Endodermal cell (in vitro differentiated cells): ENCODE measurements around the gene ZNF549. TPM values are rescaled to one million over a fixed set of nuclear protein-coding genes. Genes with fewer than 3 reads are reported as not detected.
"Not testable (repeated sequence)": the region's sequence is repeated elsewhere in the genome, so short reads cannot be mapped to it uniquely, and the experiment has no call there.

Experiments
- DNase-seq: peaks from one replicate; pipeline ENCODE4 v3.0.0-alpha.2; 2017
- H3K27ac ChIP-seq: 2 replicates; pipeline ENCODE4 v1.5.1; 2013; ENCODE audit warnings: mild to moderate bottlenecking, low read depth, low read length, moderate library complexity
- H3K27me3 ChIP-seq: 2 replicates; pipeline ENCODE4 v1.6.1; 2013; ENCODE audit warnings: mild to moderate bottlenecking, low read length, moderate library complexity; ENCODE audit not compliant: insufficient read depth, control insufficient read depth, poor library complexity, severe bottlenecking
- H3K36me3 ChIP-seq: 2 replicates; pipeline ENCODE4 v1.7.0; 2013; ENCODE audit warnings: mild to moderate bottlenecking, low read length, moderate library complexity; ENCODE audit not compliant: control insufficient read depth, insufficient read depth
- H3K4me1 ChIP-seq: one replicate; pipeline ENCODE4 v1.7.0; 2013; ENCODE audit warnings: low read length; ENCODE audit not compliant: control insufficient read depth, insufficient read depth
- H3K4me3 ChIP-seq: 2 replicates; pipeline ENCODE4 v1.5.1; 2013; ENCODE audit warnings: mild to moderate bottlenecking, low read length, moderate library complexity
- H3K9ac ChIP-seq: 2 replicates; pipeline ENCODE4 v1.6.1; 2013; ENCODE audit warnings: mild to moderate bottlenecking, low read length, moderate library complexity; ENCODE audit not compliant: poor library complexity, severe bottlenecking; ENCODE audit errors: extremely low read depth
- H3K9me3 ChIP-seq: 2 replicates; pipeline ENCODE4 v1.6.1; 2013; ENCODE audit warnings: mild to moderate bottlenecking, low read length, moderate library complexity; ENCODE audit not compliant: control insufficient read depth
- H3K27ac Mint-ChIP-seq: 2 replicates; pipeline ENCODE4 v1.8.0; 2020; ENCODE audit warnings: mixed read lengths
- H3K27me3 Mint-ChIP-seq: 2 replicates; pipeline ENCODE4 v1.8.0; 2021; ENCODE audit warnings: mild to moderate bottlenecking, mixed read lengths; ENCODE audit not compliant: insufficient read depth
- H3K36me3 Mint-ChIP-seq: 2 replicates; pipeline ENCODE4 v1.8.0; 2020; ENCODE audit warnings: low read depth, mixed read lengths
- H3K4me1 Mint-ChIP-seq: 2 replicates; pipeline ENCODE4 v1.8.0; 2020; ENCODE audit warnings: mixed read lengths
- H3K4me3 Mint-ChIP-seq: 2 replicates; pipeline ENCODE4 v1.8.0; 2020; ENCODE audit warnings: mild to moderate bottlenecking, moderate library complexity, mixed read lengths
- H3K9me3 Mint-ChIP-seq: 2 replicates; pipeline ENCODE4 v1.8.0; 2020; ENCODE audit warnings: mild to moderate bottlenecking, mixed read lengths
- WGBS, 2 experiments: methylation state at CpG; one replicate each; pipeline versions ENCODE4 v1.1.5 to v1.1.7; 2013; ENCODE audit warnings: missing lambda C conversion rate in 2 of 2, mixed read lengths in 1 of 2; ENCODE audit not compliant: insufficient coverage in 1 of 2, insufficient read length in 1 of 2; 5-methylcytosine and 5-hydroxymethylcytosine counted together
- long read RNA-seq, 4 experiments: library from polyadenylated mRNA in 2 of 4; library from RNA in 1 of 4; library from capped mRNA in 1 of 4; stranded (forward) in 3 of 4; unstranded in 1 of 4; transcript quantifications; one replicate each; pipeline ENCODE4 v2.0.0, GENCODE V29; 2020 to 2021; ENCODE audit warnings: inconsistent platforms in 1 of 4
- polyA plus RNA-seq, 2 experiments: library from polyadenylated mRNA; stranded (reverse); fragments of 50-300 nt; gene quantifications; one replicate each; pipeline ENCODE4 v1.2.3, GENCODE V29; 2013
- total RNA-seq, 2 donors: library from RNA; stranded (reverse); fragmentation: NEBNext Ultra II Directional in 1 of 2; extraction: Animal tissue kit (Norgen Biotek cat#: 25700) in 1 of 2; gene quantifications; 2 replicates in 1 of 2; 3 replicates in 1 of 2; pipeline ENCODE4 v1.2.1, GENCODE V29; 2021
- TF ChIP-seq, protein P1 (sequence below): fragments of 200-600 bp; sonication (generic); conservative IDR thresholded peaks from 2 replicates; pipeline ENCODE4 v1.5.0; 2021; ENCODE audit warnings: antibody characterized with exemption, mild to moderate bottlenecking

Gene ZNF549
- 10 to 100 TPM in 1 of 2 donors, 1 to 10 TPM in 1; 9.5 to 14.0 TPM for total RNA-seq
- 9.0 TPM for polyA plus RNA-seq (2013, experiment 1 of 2)
- 7.9 TPM for polyA plus RNA-seq (2013, experiment 2 of 2)
- long read RNA-seq, experiment 1, full-length matches to known transcripts: 2 of 3 reads
- long read RNA-seq, experiment 1, partial matches to known transcripts: 0 of 3 reads
- long read RNA-seq, experiment 1, other reads (novel, unspliced or antisense): 1 of 3 reads
- long read RNA-seq, experiment 2, full-length matches to known transcripts: 11 of 23 reads
- long read RNA-seq, experiment 2, partial matches to known transcripts: 8 of 23 reads
- long read RNA-seq, experiment 2, other reads (novel, unspliced or antisense): 4 of 23 reads
- long read RNA-seq, experiment 3, full-length matches to known transcripts: 34 of 45 reads
- long read RNA-seq, experiment 3, partial matches to known transcripts: 0 of 45 reads
- long read RNA-seq, experiment 3, other reads (novel, unspliced or antisense): 11 of 45 reads
- long read RNA-seq, experiment 4, full-length matches to known transcripts: 1 of 2 reads
- long read RNA-seq, experiment 4, partial matches to known transcripts: 0 of 2 reads
- long read RNA-seq, experiment 4, other reads (novel, unspliced or antisense): 1 of 2 reads

DNA sequence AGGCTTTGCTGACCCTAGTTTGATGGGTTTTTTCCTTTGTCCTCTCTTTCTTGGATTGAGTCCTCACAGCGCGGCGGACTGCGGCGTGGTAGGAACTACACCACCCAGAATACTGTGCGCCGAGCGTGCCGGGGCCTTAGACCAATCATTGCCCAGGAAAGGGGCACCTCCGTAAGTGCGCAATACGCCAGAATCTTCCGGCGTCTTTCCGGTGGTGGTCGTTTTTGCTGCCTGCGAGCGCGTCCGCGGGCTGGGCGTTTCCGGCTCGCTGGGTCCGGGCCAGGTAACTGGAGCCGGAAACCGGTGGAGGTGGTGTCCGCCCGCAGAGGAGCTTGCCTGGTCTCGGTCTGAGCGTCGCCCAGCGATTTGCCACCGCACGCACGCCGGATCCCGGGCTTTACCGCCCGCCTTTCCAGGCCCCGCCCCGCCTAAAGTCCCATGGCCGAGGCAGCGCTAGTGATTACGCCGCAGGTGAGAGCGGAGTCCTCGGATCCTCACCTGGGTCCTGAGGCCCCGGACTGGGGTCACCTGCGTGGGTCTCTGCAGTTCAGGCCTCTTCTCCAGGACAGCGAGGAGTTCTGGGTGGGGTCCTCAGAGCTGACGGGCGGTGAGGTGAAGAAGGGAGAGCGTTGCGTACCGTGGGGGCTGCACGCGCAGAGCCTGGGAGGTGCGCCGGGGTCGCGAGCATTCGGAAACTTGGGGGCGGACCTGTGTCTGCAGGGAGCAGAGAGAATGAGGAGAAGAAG, at the start of gene ZNF549:
Gene ZNF549, plus strand, starts transcription at position 221 of the 746 bp plus-strand sequence. Its CDS starts 218 bp downstream, at position 439.
- TF ChIP-seq, protein P1, sequence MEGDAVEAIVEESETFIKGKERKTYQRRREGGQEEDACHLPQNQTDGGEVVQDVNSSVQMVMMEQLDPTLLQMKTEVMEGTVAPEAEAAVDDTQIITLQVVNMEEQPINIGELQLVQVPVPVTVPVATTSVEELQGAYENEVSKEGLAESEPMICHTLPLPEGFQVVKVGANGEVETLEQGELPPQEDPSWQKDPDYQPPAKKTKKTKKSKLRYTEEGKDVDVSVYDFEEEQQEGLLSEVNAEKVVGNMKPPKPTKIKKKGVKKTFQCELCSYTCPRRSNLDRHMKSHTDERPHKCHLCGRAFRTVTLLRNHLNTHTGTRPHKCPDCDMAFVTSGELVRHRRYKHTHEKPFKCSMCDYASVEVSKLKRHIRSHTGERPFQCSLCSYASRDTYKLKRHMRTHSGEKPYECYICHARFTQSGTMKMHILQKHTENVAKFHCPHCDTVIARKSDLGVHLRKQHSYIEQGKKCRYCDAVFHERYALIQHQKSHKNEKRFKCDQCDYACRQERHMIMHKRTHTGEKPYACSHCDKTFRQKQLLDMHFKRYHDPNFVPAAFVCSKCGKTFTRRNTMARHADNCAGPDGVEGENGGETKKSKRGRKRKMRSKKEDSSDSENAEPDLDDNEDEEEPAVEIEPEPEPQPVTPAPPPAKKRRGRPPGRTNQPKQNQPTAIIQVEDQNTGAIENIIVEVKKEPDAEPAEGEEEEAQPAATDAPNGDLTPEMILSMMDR: no peak
- peak within 1 kb of the TSS; percentile 74 for H3K27ac Mint-ChIP-seq
- Histone ChIP-seq H3K9me3 (peaks cover 2% of the 10 kb centered on the region), H3K27ac (no peak within 1 kb of the TSS), H3K27me3 (no peaks in the 10 kb centered on the region), H3K4me3 (peak within 1 kb of the TSS; percentile 100), H3K9ac (peak within 1 kb of the TSS; percentile 69), H3K36me3 (peaks cover 22% of the 10 kb centered on the region), H3K4me1 (no peaks in the 10 kb centered on the region)
- peaks cover 29% of the 10 kb centered on the region for H3K36me3 Mint-ChIP-seq
- peaks cover 73% of the 10 kb centered on the region for H3K9me3 Mint-ChIP-seq
- peak within 1 kb of the TSS; percentile 93 for H3K4me3 Mint-ChIP-seq
- peak; percentile 98 for DNase-seq
- WGBS, 2 experiments: 0% methylated on average over 12 to 64 of the region's 64 CpGs
- H3K4me1 Mint-ChIP-seq: peaks cover 5% of the 10 kb centered on the region
- peaks cover 19% of the 10 kb centered on the region for H3K27me3 Mint-ChIP-seq

DNA sequence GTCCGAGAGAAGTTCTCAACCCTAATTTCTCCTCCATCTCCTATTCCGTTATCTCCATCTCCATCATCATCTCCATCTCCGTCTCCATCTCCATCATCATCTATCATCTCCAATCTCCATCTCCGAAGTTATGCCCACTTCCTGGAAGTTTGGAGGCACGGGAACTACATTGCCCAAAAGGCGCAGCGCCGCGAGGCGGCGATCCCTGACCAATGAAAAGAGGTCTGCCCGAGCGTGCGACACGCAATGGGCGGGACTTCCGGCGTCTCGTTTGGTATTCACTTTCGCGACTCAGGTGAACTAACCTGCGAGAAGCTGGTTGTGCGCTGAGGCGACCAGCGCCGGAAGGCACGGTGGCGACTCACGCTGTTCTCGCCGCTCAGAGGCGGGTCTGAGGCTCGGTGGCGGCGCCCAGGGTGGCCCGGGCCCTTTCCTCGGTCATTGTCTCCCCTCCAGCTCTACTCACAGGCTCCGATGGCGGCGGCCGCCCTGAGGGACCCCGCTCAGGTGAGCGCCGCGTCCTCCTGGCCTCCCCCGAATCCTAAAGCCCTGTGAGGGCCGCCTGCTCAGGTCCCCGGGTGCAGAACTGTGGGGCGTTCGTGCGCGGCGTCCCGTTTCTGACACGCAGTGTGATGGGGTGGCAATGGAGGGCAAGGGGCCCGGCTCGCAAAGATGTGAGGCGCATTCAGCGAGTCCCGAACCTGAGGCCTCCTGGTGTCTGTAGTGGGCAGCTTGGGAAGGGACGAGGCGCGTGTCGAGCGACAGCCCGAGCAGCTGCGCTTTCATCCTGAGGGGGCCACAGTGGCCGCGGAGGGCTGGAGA, 39.5 kb upstream of the ZNF549 start, which contains the start of gene ZNF419:
Gene ZNF419, plus strand, starts transcription at position 274 of the 822 bp plus-strand sequence. Its CDS starts 201 bp downstream, at position 475.
- Mint-ChIP-seq H3K4me3 (peak within 1 kb of the TSS; percentile 59), H3K9me3 (peaks cover 29% of the 10 kb centered on the region), H3K27ac (peak within 1 kb of the TSS; percentile 37)

DNA sequence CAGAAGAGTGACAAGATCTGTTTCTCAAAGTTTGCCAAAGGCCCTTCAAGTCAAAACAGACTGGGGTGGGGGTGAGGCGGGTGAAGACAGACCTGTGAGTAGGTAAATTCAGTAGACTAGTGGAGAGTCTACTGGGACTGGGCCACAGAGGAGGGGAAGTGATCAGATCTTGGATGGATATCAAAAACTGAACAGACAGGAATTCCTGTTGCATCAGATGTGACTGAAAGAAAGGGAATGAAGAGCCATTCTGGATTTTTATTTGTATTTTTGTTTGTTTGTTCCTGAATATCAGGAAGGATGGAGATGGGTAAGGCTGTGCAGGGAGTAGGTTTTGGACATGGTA, 38.9 kb upstream of the ZNF549 start:
- Mint-ChIP-seq H3K36me3 (peaks cover 40% of the 10 kb centered on the region), H3K27me3 (peaks cover 13% of the 10 kb centered on the region), H3K27ac (peak overlapping the region; percentile 37), H3K9me3 (peaks cover 35% of the 10 kb centered on the region), H3K4me3 (peak overlapping the region; percentile 59)
- not testable (repeated sequence) for H3K4me1 ChIP-seq, H3K27ac ChIP-seq, H3K9ac ChIP-seq, H3K4me1 Mint-ChIP-seq, H3K9me3 ChIP-seq, DNase-seq
- Histone ChIP-seq H3K4me3 (peak overlapping the region; percentile 80), H3K36me3 (peaks cover 21% of the 10 kb centered on the region), H3K27me3 (peaks cover 10% of the 10 kb centered on the region)
- WGBS, 2 experiments: no CpG with 5 or more reads among the region's 1 CpG

More for the DNA sequence above, 39.5 kb upstream of the ZNF549 start, which contains the start of gene ZNF419:
- peak; percentile 98 for DNase-seq
- H3K36me3 Mint-ChIP-seq: peaks cover 35% of the 10 kb centered on the region
- H3K27ac ChIP-seq, H3K4me1 Mint-ChIP-seq, H3K9me3 ChIP-seq, H3K4me1 ChIP-seq: not testable (repeated sequence)
- Histone ChIP-seq H3K4me3 (peak within 1 kb of the TSS; percentile 80), H3K36me3 (peaks cover 15% of the 10 kb centered on the region), H3K9ac (peak within 1 kb of the TSS; percentile 73), H3K27me3 (peaks cover 10% of the 10 kb centered on the region)
- peaks cover 13% of the 10 kb centered on the region for H3K27me3 Mint-ChIP-seq
- 2 to 6% methylated on average over 14 to 52 of the region's 69 CpGs for WGBS, 2 experiments

DNA sequence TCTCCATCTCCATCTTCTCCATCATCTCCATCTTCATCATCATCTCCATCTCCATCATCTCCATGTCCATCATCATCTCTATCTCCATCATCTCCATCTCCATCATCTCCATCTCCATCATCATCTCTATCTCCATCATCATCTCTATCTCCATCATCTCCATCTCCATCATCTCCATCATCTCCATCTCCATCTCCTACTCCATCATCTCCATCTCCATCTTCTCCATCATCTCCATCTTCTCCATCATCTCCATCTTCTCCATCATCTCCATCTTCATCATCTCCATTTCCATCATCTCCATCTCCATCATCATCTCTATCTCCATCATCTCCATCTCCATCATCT, 27.9 kb upstream of the ZNF549 start:
- H3K27ac ChIP-seq, H3K4me1 ChIP-seq, H3K9me3 ChIP-seq, H3K4me1 Mint-ChIP-seq, DNase-seq, H3K4me3 Mint-ChIP-seq, H3K27me3 ChIP-seq, H3K9ac ChIP-seq, H3K27me3 Mint-ChIP-seq, H3K4me3 ChIP-seq, H3K27ac Mint-ChIP-seq: not testable (repeated sequence)
- H3K36me3 Mint-ChIP-seq: peaks cover 52% of the 10 kb centered on the region
- peaks cover 51% of the 10 kb centered on the region for H3K9me3 Mint-ChIP-seq
- peaks cover 13% of the 10 kb centered on the region for H3K36me3 ChIP-seq

DNA sequence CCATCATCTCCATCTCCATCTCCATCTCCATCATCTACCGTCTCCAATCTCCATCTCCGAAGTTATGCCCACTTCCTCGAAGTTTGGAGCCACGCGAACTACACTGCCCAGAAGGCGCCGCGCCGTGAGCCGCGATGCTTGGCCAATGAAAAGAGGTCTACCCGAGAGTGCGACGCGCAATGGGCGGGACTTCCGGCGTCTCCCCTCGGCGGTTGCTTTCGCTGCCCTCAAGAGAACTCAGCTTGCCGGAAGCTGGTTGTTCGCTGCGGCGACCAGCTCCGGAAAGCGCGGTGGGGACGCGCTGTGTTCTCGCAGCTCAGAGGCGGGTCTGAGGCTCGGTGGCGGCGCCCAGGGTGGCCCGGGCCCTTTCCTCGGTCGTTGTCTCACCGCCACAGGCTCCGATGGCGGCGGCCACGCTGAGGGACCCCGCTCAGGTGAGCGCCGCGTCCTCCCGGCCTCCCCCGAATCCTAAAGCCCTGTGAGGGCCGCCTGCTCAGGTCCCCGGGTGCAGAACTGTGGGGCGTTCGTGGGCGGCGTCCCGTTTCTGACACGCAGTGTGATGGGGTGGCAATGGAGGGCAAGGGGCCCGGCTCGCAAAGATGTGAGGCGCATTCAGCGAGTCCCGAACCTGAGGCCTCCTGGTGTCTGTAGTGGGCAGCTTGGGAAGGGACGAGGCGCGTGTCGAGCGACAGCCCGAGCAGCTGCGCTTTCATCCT, 27.3 kb upstream of the ZNF549 start, which contains the start of gene ZNF773:
Gene ZNF773, plus strand, starts transcription at position 259 of the 716 bp plus-strand sequence. Its CDS starts 143 bp downstream, at position 402.
- peak within 1 kb of the TSS; percentile 83 for H3K4me3 ChIP-seq
- not testable (repeated sequence) for H3K27me3 Mint-ChIP-seq, H3K27me3 ChIP-seq, H3K27ac ChIP-seq, H3K27ac Mint-ChIP-seq, H3K36me3 ChIP-seq, H3K9me3 ChIP-seq, H3K4me1 Mint-ChIP-seq, H3K4me1 ChIP-seq
- peak within 1 kb of the TSS; percentile 34 for H3K9ac ChIP-seq
- 0 to 1% methylated on average over 23 to 56 of the region's 69 CpGs for WGBS, 2 experiments
- peaks cover 46% of the 10 kb centered on the region for H3K9me3 Mint-ChIP-seq
- peaks cover 52% of the 10 kb centered on the region for H3K36me3 Mint-ChIP-seq
- peak within 1 kb of the TSS; percentile 58 for H3K4me3 Mint-ChIP-seq
- peak; percentile 97 for DNase-seq
